ENCODE measurements around the gene AMIGO3.
A peak's percentile ranks its signal among the peaks of the same experiment; 100 is the strongest.
"Not testable (repeated sequence)": the region's sequence is repeated elsewhere in the genome, so short reads cannot be mapped to it uniquely, and the experiment has no call there.

The AMIGO3 gene

GRCh38 chr3:49700453-49701128 is 18.9 kb downstream of the AMIGO3 start:
- no peaks in the 10 kb centered on the region for H3K9me3 ChIP-seq (ENCODE audit: control insufficient read depth in 2 of 2, low read length in 2 of 2)
- H3K4me1 ChIP-seq (ENCODE audit: control insufficient read depth, insufficient read depth, low read length) = no peaks in the 10 kb centered on the region
- H3K4me3 ChIP-seq (ENCODE audit: low read length in 2 of 2) = no peak overlapping the region
- no peaks in the 10 kb centered on the region for H3K27me3 ChIP-seq (ENCODE audit: control insufficient read depth in 1 of 2, insufficient read depth in 2 of 2, low read length in 2 of 2)
- H3K36me3 ChIP-seq (ENCODE audit: control insufficient read depth in 2 of 2, insufficient read depth in 2 of 2, low read length in 2 of 2) = peaks cover 8 to 19% of the 10 kb centered on the region in 2 donors
- H3K27ac ChIP-seq (ENCODE audit: low read length) = no peak overlapping the region
- H3K9ac ChIP-seq (ENCODE audit: low read length in 2 of 2) = no peak overlapping the region

- no peak overlapping the region for H3K4me3 ChIP-seq (ENCODE audit: low read length in 2 of 2)
- no peak overlapping the region for H3K9ac ChIP-seq (ENCODE audit: low read length in 2 of 2)
- H3K36me3 ChIP-seq (ENCODE audit: control insufficient read depth in 2 of 2, insufficient read depth in 2 of 2, low read length in 2 of 2) = peaks cover 8 to 18% of the 10 kb centered on the region in 2 donors
- no peaks in the 10 kb centered on the region for H3K4me1 ChIP-seq (ENCODE audit: control insufficient read depth, insufficient read depth, low read length)
- H3K9me3 ChIP-seq (ENCODE audit: control insufficient read depth in 2 of 2, low read length in 2 of 2) = no peaks in the 10 kb centered on the region
- no peak overlapping the region for H3K27ac ChIP-seq (ENCODE audit: low read length)
- H3K27me3 ChIP-seq (ENCODE audit: control insufficient read depth in 1 of 2, insufficient read depth in 2 of 2, low read length in 2 of 2) = no peaks in the 10 kb centered on the region
Observed at GRCh38 chr3:49700014-49700413, 19.5 kb downstream of the AMIGO3 start.

GRCh38 chr3:49699281-49699979 is 20.1 kb downstream of the AMIGO3 start:
- Histone ChIP-seq H3K9ac (ENCODE audit: low read length in 2 of 2) (no peak overlapping the region), H3K27me3 (ENCODE audit: control insufficient read depth in 1 of 2, insufficient read depth in 2 of 2, low read length in 2 of 2) (no peaks in the 10 kb centered on the region), H3K4me3 (ENCODE audit: low read length in 2 of 2) (no peak overlapping the region), H3K9me3 (ENCODE audit: control insufficient read depth in 2 of 2, low read length in 2 of 2) (no peaks in the 10 kb centered on the region), H3K27ac (ENCODE audit: low read length) (no peak overlapping the region), H3K4me1 (ENCODE audit: control insufficient read depth, insufficient read depth, low read length) (no peaks in the 10 kb centered on the region), H3K36me3 (ENCODE audit: control insufficient read depth in 2 of 2, insufficient read depth in 2 of 2, low read length in 2 of 2) (peaks cover 8 to 18% of the 10 kb centered on the region in 2 donors)

- not testable (repeated sequence) for H3K36me3 ChIP-seq (ENCODE audit: control insufficient read depth in 2 of 2, insufficient read depth in 2 of 2, low read length in 2 of 2); H3K9ac ChIP-seq (ENCODE audit: low read length in 2 of 2); H3K27me3 ChIP-seq (ENCODE audit: control insufficient read depth in 1 of 2, insufficient read depth in 2 of 2, low read length in 2 of 2); H3K9me3 ChIP-seq (ENCODE audit: control insufficient read depth in 2 of 2, low read length in 2 of 2); H3K27ac ChIP-seq (ENCODE audit: low read length); H3K4me1 ChIP-seq (ENCODE audit: control insufficient read depth, insufficient read depth, low read length); H3K4me3 ChIP-seq (ENCODE audit: low read length in 2 of 2)
Observed at GRCh38 chr3:49695350-49696015, 24.0 kb downstream of the AMIGO3 start.

GRCh38 chr3:49694409-49695070 is 24.9 kb downstream of the AMIGO3 start:
- not testable (repeated sequence) for H3K9me3 ChIP-seq (ENCODE audit: control insufficient read depth in 2 of 2, low read length in 2 of 2); H3K4me3 ChIP-seq (ENCODE audit: low read length in 2 of 2); H3K36me3 ChIP-seq (ENCODE audit: control insufficient read depth in 2 of 2, insufficient read depth in 2 of 2, low read length in 2 of 2); H3K27me3 ChIP-seq (ENCODE audit: control insufficient read depth in 1 of 2, insufficient read depth in 2 of 2, low read length in 2 of 2); H3K27ac ChIP-seq (ENCODE audit: low read length); H3K9ac ChIP-seq (ENCODE audit: low read length in 2 of 2)
- peaks cover 12% of the 10 kb centered on the region for H3K4me1 ChIP-seq (ENCODE audit: control insufficient read depth, insufficient read depth, low read length)

GRCh38 chr3:49691481-49691880 is 28.0 kb downstream of the AMIGO3 start:
- not testable (repeated sequence) for H3K4me3 ChIP-seq (ENCODE audit: low read length in 2 of 2); H3K27me3 ChIP-seq (ENCODE audit: control insufficient read depth in 1 of 2, insufficient read depth in 2 of 2, low read length in 2 of 2); H3K27ac ChIP-seq (ENCODE audit: low read length); H3K9me3 ChIP-seq (ENCODE audit: control insufficient read depth in 2 of 2, low read length in 2 of 2); H3K36me3 ChIP-seq (ENCODE audit: control insufficient read depth in 2 of 2, insufficient read depth in 2 of 2, low read length in 2 of 2)
- H3K9ac ChIP-seq (ENCODE audit: low read length in 2 of 2) = peak overlapping the region in 1 of 2 donors; percentile 51
- peaks cover 23% of the 10 kb centered on the region for H3K4me1 ChIP-seq (ENCODE audit: control insufficient read depth, insufficient read depth, low read length)

GRCh38 chr3:49690856-49691255 is 28.6 kb downstream of the AMIGO3 start:
- peak overlapping the region in 1 of 2 donors; percentile 4 for H3K9ac ChIP-seq (ENCODE audit: low read length in 2 of 2)
- peaks cover 26% of the 10 kb centered on the region for H3K4me1 ChIP-seq (ENCODE audit: control insufficient read depth, insufficient read depth, low read length)
- not testable (repeated sequence) for H3K36me3 ChIP-seq (ENCODE audit: control insufficient read depth in 2 of 2, insufficient read depth in 2 of 2, low read length in 2 of 2); H3K9me3 ChIP-seq (ENCODE audit: control insufficient read depth in 2 of 2, low read length in 2 of 2); H3K27me3 ChIP-seq (ENCODE audit: control insufficient read depth in 1 of 2, insufficient read depth in 2 of 2, low read length in 2 of 2); H3K27ac ChIP-seq (ENCODE audit: low read length); H3K4me3 ChIP-seq (ENCODE audit: low read length in 2 of 2)

GRCh38 chr3:49689908-49690624 is 29.4 kb downstream of the AMIGO3 start:
- H3K9me3 ChIP-seq (ENCODE audit: control insufficient read depth in 2 of 2, low read length in 2 of 2); H3K36me3 ChIP-seq (ENCODE audit: control insufficient read depth in 2 of 2, insufficient read depth in 2 of 2, low read length in 2 of 2); H3K27me3 ChIP-seq (ENCODE audit: control insufficient read depth in 1 of 2, insufficient read depth in 2 of 2, low read length in 2 of 2): not testable (repeated sequence)
- Histone ChIP-seq H3K9ac (ENCODE audit: low read length in 2 of 2) (peak overlapping the region; percentile 85 to 93), H3K4me1 (ENCODE audit: control insufficient read depth, insufficient read depth, low read length) (peaks cover 26% of the 10 kb centered on the region), H3K27ac (ENCODE audit: low read length) (peak overlapping the region; percentile 46), H3K4me3 (ENCODE audit: low read length in 2 of 2) (peak overlapping the region; percentile 81 to 96)

GRCh38 chr3:49689046-49689907 is 30.2 kb downstream of the AMIGO3 start, which contains the start of the genes MST1 and RNF123:
Gene MST1 (minus strand): TSS chr3:49689474. CDS start chr3:49688691, 783 bp downstream.
Gene RNF123 (plus strand): TSS chr3:49689557. CDS start chr3:49691166, 1,609 bp downstream.
- Histone ChIP-seq H3K9me3 (ENCODE audit: control insufficient read depth in 2 of 2, low read length in 2 of 2) (no peaks in the 10 kb centered on the region), H3K4me3 (ENCODE audit: low read length in 2 of 2) (peak within 1 kb of the TSS; percentile 81 to 96), H3K27ac (ENCODE audit: low read length) (peak within 1 kb of the TSS; percentile 46), H3K4me1 (ENCODE audit: control insufficient read depth, insufficient read depth, low read length) (peaks cover 26% of the 10 kb centered on the region), H3K36me3 (ENCODE audit: control insufficient read depth in 2 of 2, insufficient read depth in 2 of 2, low read length in 2 of 2) (no peaks in the 10 kb centered on the region), H3K9ac (ENCODE audit: low read length in 2 of 2) (peak within 1 kb of the TSS; percentile 85 to 93), H3K27me3 (ENCODE audit: control insufficient read depth in 1 of 2, insufficient read depth in 2 of 2, low read length in 2 of 2) (peaks cover 7 to 9% of the 10 kb centered on the region in 2 donors)

Measured in stomach smooth muscle (tissue), 2 donors.